ENCODE data around the gene ZDHHC11. TPM values are rescaled to one million over a fixed set of nuclear protein-coding genes. Genes with fewer than 3 reads are reported as not detected.

The ZDHHC11 gene
- total RNA-seq, 1 experiment from 2014 or later, result 17.0 TPM

- intact Hi-C loops (cut with micrococcal nuclease), result no loop called here
- H3K27ac ChIP-seq (ENCODE audit: low read depth, low read length), result peak overlapping the region; percentile 35; the same call in 1 of the 2 replicates
- no peaks in the 10 kb centered on the region for H3K9me3 ChIP-seq (ENCODE audit: control insufficient read depth in 1 of 2, insufficient read depth in 1 of 2, low read depth in 1 of 2, low read length in 2 of 2)
- no peak for DNase-seq (ENCODE audit: low read depth, low spot score)
- TF ChIP-seq ZNF274 (IDR thresholded peaks at IDR 0.05; ENCODE audit: low read depth, low read length), result no peak
- TF ChIP-seq REST (IDR thresholded peaks at IDR 0.05; ENCODE audit: low read depth), result no peak
- TF ChIP-seq RAD21 (IDR thresholded peaks at IDR 0.05; ENCODE audit: low read depth), result no peak
- TF ChIP-seq POLR2A (IDR thresholded peaks at IDR 0.05; ENCODE audit: borderline replicate concordance, extremely low read depth, insufficient read depth, insufficient read length), result no peak
- TF ChIP-seq EGR1 (IDR thresholded peaks at IDR 0.05; ENCODE audit: low read depth), result no peak
- no peak for TF ChIP-seq FOSL1 (IDR thresholded peaks at IDR 0.05; ENCODE audit: low read depth)
- no peak for TF ChIP-seq EZH2phosphoT487 (IDR thresholded peaks at IDR 0.05; ENCODE audit: borderline replicate concordance)
- TF ChIP-seq POLR2AphosphoS5 (IDR thresholded peaks at IDR 0.05; ENCODE audit: low read depth, low read length), result no peak
- no peak for TF ChIP-seq SIN3A (IDR thresholded peaks at IDR 0.05; ENCODE audit: low read depth)
- TF ChIP-seq SP1 (IDR thresholded peaks at IDR 0.05; ENCODE audit: low read depth), result no peak
- no peak for TF ChIP-seq CEBPB (IDR thresholded peaks at IDR 0.05; ENCODE audit: low read depth)
- no peak for TF ChIP-seq CBX3 (IDR thresholded peaks at IDR 0.05; ENCODE audit: low read depth)
- TF ChIP-seq CTCF (IDR thresholded peaks at IDR 0.05 in 2 of 3, conservative IDR thresholded peaks at IDR 0.05 in 1 of 3; ENCODE audit: borderline replicate concordance in 1 of 3, insufficient read depth in 1 of 3, low read depth in 2 of 3, low read length in 2 of 3), result no peak
- TF ChIP-seq MAX (IDR thresholded peaks at IDR 0.05), result no peak
- TF ChIP-seq SRF (IDR thresholded peaks at IDR 0.05; ENCODE audit: low read depth), result no peak
- no peak for TF ChIP-seq ATF3 (IDR thresholded peaks at IDR 0.05)
- TF ChIP-seq ZBTB33 (IDR thresholded peaks at IDR 0.05; ENCODE audit: extremely low read depth, insufficient replicate concordance, low read length), result no peak
- no peak for TF ChIP-seq YY1 (IDR thresholded peaks at IDR 0.05; ENCODE audit: extremely low read depth, insufficient replicate concordance, low read depth, low read length)
- CTCF ChIA-PET, result no interaction called here
- RAD21 ChIA-PET (ENCODE audit: low non-redundant PET in 1 of 2, low total read pairs in 2 of 2, uncharacterized antibody in 2 of 2, unreplicated experiment in 2 of 2), result no interaction called here
- H4K20me1 ChIP-seq (ENCODE audit: insufficient read depth), result no peaks in the 10 kb centered on the region; the same call in 1 of the 2 replicates
- no peak overlapping the region for H3K4me2 ChIP-seq (ENCODE audit: low read length)
- POLR2A ChIA-PET, result no interaction called here
- no peaks in the 10 kb centered on the region for H3K9me2 ChIP-seq (ENCODE audit: insufficient read depth)
- H3K4me1 ChIP-seq (ENCODE audit: control insufficient read depth in 1 of 2, insufficient read depth in 2 of 2, low read length in 2 of 2), result no peaks in the 10 kb centered on the region
- no peaks in the 10 kb centered on the region for H3K27me3 ChIP-seq (ENCODE audit: insufficient read depth, low read length)
- ATAC-seq, result no peak
- peaks cover 71% of the 10 kb centered on the region for H3K79me2 ChIP-seq (ENCODE audit: insufficient read depth, low read length)
- no peak overlapping the region for H3K9ac ChIP-seq (ENCODE audit: low read length)
- no peak overlapping the region for H2AFZ ChIP-seq (ENCODE audit: low read depth, low read length, poor library complexity, severe bottlenecking)
- peaks cover 57 to 70% of the 10 kb centered on the region in 2 experiments for H3K36me3 ChIP-seq (ENCODE audit: control insufficient read depth in 1 of 2, insufficient read depth in 2 of 2, low read length in 2 of 2)
- H3K4me3 ChIP-seq (replicated peaks in 1 of 2; ENCODE audit: low read depth in 1 of 2, low read length in 2 of 2), result no peak overlapping the region
- BruUV-seq (replicated peaks), result TSS peak; percentile 19
Measured at GRCh38 chr5:882253-883183, 31.7 kb upstream of the ZDHHC11 start.
